ENCODE data around the gene MATN4. TPM values are rescaled to one million over a fixed set of nuclear protein-coding genes. Genes with fewer than 3 reads are reported as not detected.

MATN4 gene
- total and polyA plus RNA-seq, 12 donors: 0.06 to 0.28 (median 0.24) TPM; not detected in 9

- peaks cover 0 to 12% (median 0%) of the 10 kb centered on the region in 9 donors for H3K4me1 ChIP-seq
- H3K36me3 ChIP-seq: no peaks in the 10 kb centered on the region
- H3K27ac ChIP-seq: no peak overlapping the region
- TF ChIP-seq, protein P1, sequence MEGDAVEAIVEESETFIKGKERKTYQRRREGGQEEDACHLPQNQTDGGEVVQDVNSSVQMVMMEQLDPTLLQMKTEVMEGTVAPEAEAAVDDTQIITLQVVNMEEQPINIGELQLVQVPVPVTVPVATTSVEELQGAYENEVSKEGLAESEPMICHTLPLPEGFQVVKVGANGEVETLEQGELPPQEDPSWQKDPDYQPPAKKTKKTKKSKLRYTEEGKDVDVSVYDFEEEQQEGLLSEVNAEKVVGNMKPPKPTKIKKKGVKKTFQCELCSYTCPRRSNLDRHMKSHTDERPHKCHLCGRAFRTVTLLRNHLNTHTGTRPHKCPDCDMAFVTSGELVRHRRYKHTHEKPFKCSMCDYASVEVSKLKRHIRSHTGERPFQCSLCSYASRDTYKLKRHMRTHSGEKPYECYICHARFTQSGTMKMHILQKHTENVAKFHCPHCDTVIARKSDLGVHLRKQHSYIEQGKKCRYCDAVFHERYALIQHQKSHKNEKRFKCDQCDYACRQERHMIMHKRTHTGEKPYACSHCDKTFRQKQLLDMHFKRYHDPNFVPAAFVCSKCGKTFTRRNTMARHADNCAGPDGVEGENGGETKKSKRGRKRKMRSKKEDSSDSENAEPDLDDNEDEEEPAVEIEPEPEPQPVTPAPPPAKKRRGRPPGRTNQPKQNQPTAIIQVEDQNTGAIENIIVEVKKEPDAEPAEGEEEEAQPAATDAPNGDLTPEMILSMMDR (IDR thresholded peaks at IDR 0.05): no peak
- no peak for DNase-seq
- ATAC-seq: no peak
- intact Hi-C loops (cut with DNase I): loop anchor here in 8 of 10 donors (2.0 to 5.0 kb wide), 6 partner anchors 119 to 454 kb away; no protein-coding TSS in a partner anchor
- no peak overlapping the region for H3K4me3 ChIP-seq
- H3K27me3 ChIP-seq: peaks cover 0 to 48% (median 41%) of the 10 kb centered on the region in 7 donors
- WGBS, 2 donors: 66 to 70% methylated on average over 3 of the region's 3 CpGs
- no peaks in the 10 kb centered on the region for H3K9me3 ChIP-seq
Observed at GRCh38 chr20:45317826-45318225, 9.7 kb upstream of the MATN4 start.

GRCh38 chr20:45316150-45317080, 8.3 kb upstream of the MATN4 start:
- Histone ChIP-seq H3K4me3 (no peak overlapping the region), H3K27ac (no peak overlapping the region), H3K36me3 (no peaks in the 10 kb centered on the region), H3K4me1 (peaks cover 0 to 17% (median 4%) of the 10 kb centered on the region in 9 donors), H3K9me3 (no peaks in the 10 kb centered on the region), H3K27me3 (peaks cover 0 to 62% (median 54%) of the 10 kb centered on the region in 7 donors)
- intact Hi-C loops (cut with DNase I): loop anchor here in 5 of 10 donors (2.0 to 5.0 kb wide), 5 partner anchors 121 to 456 kb away; no protein-coding TSS in a partner anchor
- ATAC-seq (no peak), DNase-seq (no peak)
- 19 to 21% methylated on average over 71 of the region's 71 CpGs for WGBS, 2 donors
- TF ChIP-seq, protein P1 (IDR thresholded peaks at IDR 0.05): no peak

GRCh38 chr20:45315672-45316071, 7.6 kb upstream of the MATN4 start:
- H3K9me3 ChIP-seq: no peaks in the 10 kb centered on the region
- TF ChIP-seq, protein P1 (IDR thresholded peaks at IDR 0.05): no peak
- DNase-seq (no peak), ATAC-seq (no peak)
- peaks cover 0 to 14% (median 4%) of the 10 kb centered on the region in 9 donors for H3K4me1 ChIP-seq
- no peaks in the 10 kb centered on the region for H3K36me3 ChIP-seq
- WGBS, 2 donors: 86 to 88% methylated on average over 4 of the region's 4 CpGs
- H3K27ac ChIP-seq: no peak overlapping the region
- H3K27me3 ChIP-seq: peaks cover 0 to 69% (median 59%) of the 10 kb centered on the region in 7 donors
- H3K4me3 ChIP-seq: no peak overlapping the region
- intact Hi-C loops (cut with DNase I): loop anchor here in 5 of 10 donors (2.0 to 5.0 kb wide), 5 partner anchors 122 to 457 kb away; no protein-coding TSS in a partner anchor

DNA sequence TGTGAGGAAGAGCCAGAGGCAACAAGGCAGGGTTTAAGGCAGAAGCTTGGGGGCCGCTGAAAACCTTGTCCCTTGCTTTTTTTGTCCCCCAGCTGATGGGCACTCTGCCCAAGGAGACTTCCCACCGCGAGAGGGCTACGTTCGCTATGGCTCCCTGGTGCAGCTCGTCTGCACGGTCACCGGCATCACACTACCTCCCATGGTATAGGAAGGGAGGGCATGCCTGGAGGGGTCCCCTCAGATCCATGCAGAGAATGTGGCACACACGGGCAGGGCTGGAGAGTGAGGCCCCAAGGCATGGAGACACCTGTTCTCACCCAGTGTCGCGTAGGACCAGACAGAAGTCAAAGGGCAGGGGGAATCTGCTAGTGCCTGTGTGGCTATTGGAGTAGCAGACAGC, 5.8 kb upstream of the MATN4 start:
- no peaks in the 10 kb centered on the region for H3K9me3 ChIP-seq
- no peaks in the 10 kb centered on the region for H3K36me3 ChIP-seq
- 81 to 83% methylated on average over 11 of the region's 11 CpGs for WGBS, 2 donors
- no peak overlapping the region for H3K4me3 ChIP-seq
- no peak for ATAC-seq
- TF ChIP-seq, protein P1 (IDR thresholded peaks at IDR 0.05): no peak
- peaks cover 0 to 5% (median 0%) of the 10 kb centered on the region in 9 donors for H3K4me1 ChIP-seq
- peaks cover 0 to 81% (median 59%) of the 10 kb centered on the region in 7 donors for H3K27me3 ChIP-seq
- DNase-seq: no peak
- intact Hi-C loops (cut with DNase I): no loop called here
- H3K27ac ChIP-seq: no peak overlapping the region
